ENCODE measurements around the gene PHACTR1.

- TF ChIP-seq CTCF (conservative IDR thresholded peaks at IDR 0.05; ENCODE audit: low read depth, low read length) = no peak
- TF ChIP-seq FOS (IDR thresholded peaks at IDR 0.05; ENCODE audit: low read depth, low read length) = no peak
These were observed 562.4 kb downstream of the PHACTR1 start for GRCh38 chr6:13278991-13279390.
